ENCODE measurements around the gene GALK2.

DNA sequence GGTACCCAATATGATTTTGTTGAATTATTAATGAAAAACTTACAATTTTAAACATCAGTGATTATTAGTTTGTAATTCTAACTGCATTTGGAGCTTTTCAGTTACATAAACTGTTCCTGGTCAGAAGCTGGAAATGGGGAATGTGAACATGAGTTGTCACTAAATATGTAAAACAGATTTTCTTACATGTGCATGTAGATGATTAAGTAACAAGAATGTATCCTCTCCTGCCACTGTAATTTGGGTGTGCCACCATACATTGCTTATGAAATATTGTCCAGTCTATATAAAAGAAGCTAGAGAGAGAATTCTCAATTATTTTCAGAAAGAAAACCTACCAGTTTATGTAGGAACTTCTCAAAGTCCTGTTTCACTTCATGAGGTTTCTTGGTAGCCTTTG, 161.4 kb downstream of the GALK2 start:
- TF ChIP-seq, protein P1, sequence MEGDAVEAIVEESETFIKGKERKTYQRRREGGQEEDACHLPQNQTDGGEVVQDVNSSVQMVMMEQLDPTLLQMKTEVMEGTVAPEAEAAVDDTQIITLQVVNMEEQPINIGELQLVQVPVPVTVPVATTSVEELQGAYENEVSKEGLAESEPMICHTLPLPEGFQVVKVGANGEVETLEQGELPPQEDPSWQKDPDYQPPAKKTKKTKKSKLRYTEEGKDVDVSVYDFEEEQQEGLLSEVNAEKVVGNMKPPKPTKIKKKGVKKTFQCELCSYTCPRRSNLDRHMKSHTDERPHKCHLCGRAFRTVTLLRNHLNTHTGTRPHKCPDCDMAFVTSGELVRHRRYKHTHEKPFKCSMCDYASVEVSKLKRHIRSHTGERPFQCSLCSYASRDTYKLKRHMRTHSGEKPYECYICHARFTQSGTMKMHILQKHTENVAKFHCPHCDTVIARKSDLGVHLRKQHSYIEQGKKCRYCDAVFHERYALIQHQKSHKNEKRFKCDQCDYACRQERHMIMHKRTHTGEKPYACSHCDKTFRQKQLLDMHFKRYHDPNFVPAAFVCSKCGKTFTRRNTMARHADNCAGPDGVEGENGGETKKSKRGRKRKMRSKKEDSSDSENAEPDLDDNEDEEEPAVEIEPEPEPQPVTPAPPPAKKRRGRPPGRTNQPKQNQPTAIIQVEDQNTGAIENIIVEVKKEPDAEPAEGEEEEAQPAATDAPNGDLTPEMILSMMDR (IDR thresholded peaks at IDR 0.05) = no peak
- no peak for TF ChIP-seq POLR2A (IDR thresholded peaks at IDR 0.05)

All from tibial nerve (tissue), 3 donors.